Measurements from ENCODE around the gene TMEM204.

DNA sequence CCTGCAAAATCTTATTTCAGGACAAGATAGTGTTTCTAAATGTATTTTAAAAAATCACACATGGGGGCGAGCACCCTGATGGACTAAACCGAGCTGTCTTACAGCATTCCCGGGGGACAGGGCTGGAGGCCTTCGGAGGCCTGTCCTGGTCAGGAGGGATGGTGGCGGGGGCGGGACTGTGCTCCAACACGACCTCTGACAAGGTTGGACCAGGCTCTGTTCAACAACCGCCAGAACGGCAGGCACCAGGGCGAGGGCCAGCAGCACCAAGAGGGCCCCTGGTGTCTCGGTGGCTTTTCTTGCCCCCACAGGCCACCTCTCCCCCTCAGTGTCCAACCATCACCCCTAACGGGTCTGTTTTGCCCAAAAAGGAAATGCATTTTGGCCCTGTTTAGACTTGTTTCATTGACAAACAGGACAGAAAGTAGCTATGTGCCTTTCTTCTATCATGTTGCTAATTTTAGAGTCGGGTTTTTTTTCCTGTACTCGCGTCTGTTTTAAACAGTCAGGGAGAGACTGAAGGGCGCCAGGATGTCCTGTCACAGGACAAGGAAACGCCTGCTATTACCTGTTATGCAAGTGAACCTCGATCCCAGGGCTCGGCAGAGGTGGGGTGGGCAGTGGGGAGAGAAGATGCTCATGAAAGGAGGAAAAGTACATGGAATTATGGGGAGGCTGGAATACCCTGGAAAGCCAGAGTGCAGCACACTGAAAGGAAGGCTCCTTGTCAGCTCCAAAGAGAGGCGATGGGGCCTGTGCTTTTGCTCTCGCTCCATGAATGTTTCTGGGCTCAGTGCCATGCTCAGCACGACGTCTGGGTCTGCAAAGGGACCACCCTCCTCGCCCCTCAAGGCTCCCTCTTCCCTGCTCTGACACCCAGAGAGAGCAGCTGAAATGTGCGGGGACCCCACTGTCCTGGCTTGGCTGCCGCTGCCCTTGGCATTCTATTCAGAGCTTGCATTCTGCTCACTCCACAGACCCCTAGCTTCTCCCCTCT lies 11.9 kb downstream of the TMEM204 start:
- TF ChIP-seq, protein P1, sequence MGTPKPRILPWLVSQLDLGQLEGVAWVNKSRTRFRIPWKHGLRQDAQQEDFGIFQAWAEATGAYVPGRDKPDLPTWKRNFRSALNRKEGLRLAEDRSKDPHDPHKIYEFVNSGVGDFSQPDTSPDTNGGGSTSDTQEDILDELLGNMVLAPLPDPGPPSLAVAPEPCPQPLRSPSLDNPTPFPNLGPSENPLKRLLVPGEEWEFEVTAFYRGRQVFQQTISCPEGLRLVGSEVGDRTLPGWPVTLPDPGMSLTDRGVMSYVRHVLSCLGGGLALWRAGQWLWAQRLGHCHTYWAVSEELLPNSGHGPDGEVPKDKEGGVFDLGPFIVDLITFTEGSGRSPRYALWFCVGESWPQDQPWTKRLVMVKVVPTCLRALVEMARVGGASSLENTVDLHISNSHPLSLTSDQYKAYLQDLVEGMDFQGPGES (IDR thresholded peaks at IDR 0.05; ENCODE audit: low read depth, low read length): no peak
- TF ChIP-seq, protein P2, sequence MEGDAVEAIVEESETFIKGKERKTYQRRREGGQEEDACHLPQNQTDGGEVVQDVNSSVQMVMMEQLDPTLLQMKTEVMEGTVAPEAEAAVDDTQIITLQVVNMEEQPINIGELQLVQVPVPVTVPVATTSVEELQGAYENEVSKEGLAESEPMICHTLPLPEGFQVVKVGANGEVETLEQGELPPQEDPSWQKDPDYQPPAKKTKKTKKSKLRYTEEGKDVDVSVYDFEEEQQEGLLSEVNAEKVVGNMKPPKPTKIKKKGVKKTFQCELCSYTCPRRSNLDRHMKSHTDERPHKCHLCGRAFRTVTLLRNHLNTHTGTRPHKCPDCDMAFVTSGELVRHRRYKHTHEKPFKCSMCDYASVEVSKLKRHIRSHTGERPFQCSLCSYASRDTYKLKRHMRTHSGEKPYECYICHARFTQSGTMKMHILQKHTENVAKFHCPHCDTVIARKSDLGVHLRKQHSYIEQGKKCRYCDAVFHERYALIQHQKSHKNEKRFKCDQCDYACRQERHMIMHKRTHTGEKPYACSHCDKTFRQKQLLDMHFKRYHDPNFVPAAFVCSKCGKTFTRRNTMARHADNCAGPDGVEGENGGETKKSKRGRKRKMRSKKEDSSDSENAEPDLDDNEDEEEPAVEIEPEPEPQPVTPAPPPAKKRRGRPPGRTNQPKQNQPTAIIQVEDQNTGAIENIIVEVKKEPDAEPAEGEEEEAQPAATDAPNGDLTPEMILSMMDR (IDR thresholded peaks at IDR 0.05): no peak
- TF ChIP-seq RFX5 (IDR thresholded peaks at IDR 0.05; ENCODE audit: low read length): no peak
- no peak for TF ChIP-seq EP300 (IDR thresholded peaks at IDR 0.05; ENCODE audit: borderline replicate concordance in 1 of 2, low read depth in 1 of 2, low read length in 1 of 2)
- TF ChIP-seq NFIC (IDR thresholded peaks at IDR 0.05; ENCODE audit: borderline replicate concordance): no peak
- no peak for TF ChIP-seq ELF1 (IDR thresholded peaks at IDR 0.05)
- no peak for TF ChIP-seq SMC3 (IDR thresholded peaks at IDR 0.05; ENCODE audit: low read depth, low read length)
- no peak for TF ChIP-seq TAF1 (IDR thresholded peaks at IDR 0.05; ENCODE audit: borderline replicate concordance, low read depth, low read length)
- no peak for TF ChIP-seq RAD21 (IDR thresholded peaks at IDR 0.05; ENCODE audit: low read length)
- TF ChIP-seq JUND (IDR thresholded peaks at IDR 0.05): no peak
